K562 (cell line): ENCODE results near the gene LBH. TPM values are rescaled to one million over a fixed set of nuclear protein-coding genes. Genes with fewer than 3 reads are reported as not detected.

Experiments
- CREB5 ChIP-seq: fragments of 250-450 bp; sonication (Bioruptor Pico); IDR thresholded peaks from 2 replicates; pipeline ENCODE4 v1.5.0; 2020; ENCODE audit warnings: mild to moderate bottlenecking
- CREBBP ChIP-seq: IDR thresholded peaks from one replicate; pipeline ENCODE4 v1.6.1; 2012; ENCODE audit warnings: low read depth, mild to moderate bottlenecking, control low read depth, inconsistent platforms, low read length
- GTF2E2 ChIP-seq: fragments of 200-800 bp; sonication (Bioruptor generic); IDR thresholded peaks from 2 replicates; pipeline ENCODE4 v1.6.1; 2016; ENCODE audit warnings: missing genetic modification characterization, missing compliant biosample characterization
- MGA ChIP-seq: fragments of 450-650 bp; IDR thresholded peaks from 2 replicates; pipeline ENCODE4 v1.6.1; 2016; ENCODE audit warnings: mild to moderate bottlenecking, moderate library complexity
- TRIM25 ChIP-seq: fragments of 450-650 bp; IDR thresholded peaks from 2 replicates; pipeline ENCODE4 v1.7.0; 2016; ENCODE audit warnings: borderline replicate concordance
- VEZF1 ChIP-seq: fragments of 200-800 bp; sonication (Bioruptor generic); IDR thresholded peaks from 2 replicates; pipeline ENCODE4 v1.6.1; 2017; ENCODE audit warnings: missing genetic modification characterization, missing compliant biosample characterization
- ZNF239 ChIP-seq: fragments of 250-450 bp; sonication (Bioruptor Pico); IDR thresholded peaks from 2 replicates; pipeline ENCODE4 v1.4.0; 2020; ENCODE audit warnings: mild to moderate bottlenecking
- ZNF41 ChIP-seq: fragments of 250-450 bp; sonication (Bioruptor Pico); conservative IDR thresholded peaks from 2 replicates; pipeline ENCODE4 v1.4.0; 2020; ENCODE audit warnings: mild to moderate bottlenecking
- polyA plus RNA-seq, 8 experiments: library from polyadenylated mRNA; depleted of rRNA in 4 of 8; stranded (reverse) in 5 of 8; unstranded in 3 of 8; fragments of >200 nt; fragmentation: Nextera tagmentation in 2 of 8; fragmentation: Illumina TruSeq in 1 of 8; extraction: Ambion mirVana in 2 of 8; extraction: Trizol in 1 of 8; gene quantifications; 2 replicates each; pipeline versions ENCODE4 v1.2.1 to v1.2.3, GENCODE V29; 2011 to 2014; ENCODE audit warnings: inconsistent platforms in 1 of 8, missing spikeins in 1 of 8
- total RNA-seq, 7 experiments: library from RNA; depleted of rRNA in 6 of 7; stranded (reverse); fragments of >200 nt in 6 of 7; fragmentation: Illumina TruSeq in 2 of 7; extraction: Trizol in 2 of 7; gene quantifications; 2 replicates each; pipeline versions ENCODE4 v1.2.1 to v1.2.3, GENCODE V29; 2011 to 2021; ENCODE audit warnings: low replicate concordance in 1 of 7

Gene LBH
- total and polyA plus RNA-seq, 9 of the 15 experiments (the other 6 are each of a cell fraction or from before 2014, with no cell fraction given) = 3.1 to 13.4 (median 7.4) TPM

GRCh38 chr2:30252723-30253701 is 21.7 kb downstream of the LBH start (continued):
- TF ChIP-seq ZNF239 (CRISPR knock-in tag) (peak; percentile 75), CREBBP (no peak), VEZF1 (CRISPR knock-in tag) (peak; percentile 80; the same call in 1 of the 2 replicates), CREB5 (CRISPR knock-in tag) (no peak), MGA (peak; percentile 95), TRIM25 (no peak), GTF2E2 (tag) (no peak; the same call in 1 of the 2 replicates), ZNF41 (peak; percentile 78; the same call in 1 of the 2 replicates)
